ENCODE data around the gene TBC1D16. TPM values are rescaled to one million over a fixed set of nuclear protein-coding genes. Genes with fewer than 3 reads are reported as not detected.

The TBC1D16 gene
- total RNA-seq, 1 donor: 14.0 TPM

DNA sequence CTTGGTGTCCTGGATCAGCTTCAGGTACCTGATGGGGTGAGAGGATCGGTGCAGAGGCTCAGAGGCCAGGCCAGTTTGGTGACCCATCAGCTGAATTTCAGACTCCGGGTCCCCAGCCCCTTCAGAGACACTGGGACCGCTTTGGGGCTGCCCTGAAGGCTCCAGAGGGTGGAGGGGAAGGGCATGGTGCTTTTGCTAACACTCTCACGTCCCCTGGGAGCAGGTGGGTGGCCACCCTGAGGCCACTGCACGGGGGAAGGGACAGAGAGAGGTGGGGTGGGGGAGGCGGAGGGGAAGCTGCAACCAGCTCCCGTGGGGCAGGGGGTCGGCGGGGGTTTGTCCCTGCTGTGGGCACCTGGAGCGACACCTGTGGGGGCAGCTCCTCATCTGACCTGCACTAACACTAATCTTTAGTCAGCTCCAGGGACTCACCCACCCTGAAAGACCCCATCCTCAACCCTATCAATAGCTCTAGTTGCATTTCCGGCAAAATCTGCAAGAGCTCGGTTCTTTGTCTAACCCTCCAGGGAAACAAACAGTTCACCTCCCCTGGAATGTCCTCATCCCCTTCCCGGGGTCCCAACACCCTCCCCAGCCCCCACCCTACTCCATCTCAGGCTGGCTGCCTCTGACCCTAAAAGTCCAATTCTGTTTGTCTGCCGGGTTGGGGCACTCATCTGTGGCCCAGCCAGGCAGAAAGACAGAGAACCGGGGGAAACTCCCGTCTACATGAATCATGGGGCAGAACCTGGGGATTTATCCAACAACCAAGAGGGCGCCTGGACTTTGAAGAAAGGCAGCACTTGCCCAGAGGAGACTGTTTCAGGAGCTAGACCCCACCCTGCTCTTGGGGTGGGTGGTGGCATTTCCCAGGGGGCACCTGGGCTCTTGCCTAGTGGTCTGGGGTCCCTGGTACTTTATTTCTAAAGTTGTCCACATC is 104.5 kb downstream of the TBC1D16 start:
- DNase-seq (ENCODE audit: low read depth in 2 of 3, low spot score in 2 of 3): no peak

- no peak for DNase-seq (ENCODE audit: low read depth in 2 of 3, low spot score in 2 of 3)
Observed at GRCh38 chr17:79930062-79930876, 105.4 kb downstream of the TBC1D16 start.

- DNase-seq (ENCODE audit: low read depth in 2 of 3, low spot score in 2 of 3): no peak
Observed at GRCh38 chr17:79929257-79930061, 106.2 kb downstream of the TBC1D16 start.

DNA sequence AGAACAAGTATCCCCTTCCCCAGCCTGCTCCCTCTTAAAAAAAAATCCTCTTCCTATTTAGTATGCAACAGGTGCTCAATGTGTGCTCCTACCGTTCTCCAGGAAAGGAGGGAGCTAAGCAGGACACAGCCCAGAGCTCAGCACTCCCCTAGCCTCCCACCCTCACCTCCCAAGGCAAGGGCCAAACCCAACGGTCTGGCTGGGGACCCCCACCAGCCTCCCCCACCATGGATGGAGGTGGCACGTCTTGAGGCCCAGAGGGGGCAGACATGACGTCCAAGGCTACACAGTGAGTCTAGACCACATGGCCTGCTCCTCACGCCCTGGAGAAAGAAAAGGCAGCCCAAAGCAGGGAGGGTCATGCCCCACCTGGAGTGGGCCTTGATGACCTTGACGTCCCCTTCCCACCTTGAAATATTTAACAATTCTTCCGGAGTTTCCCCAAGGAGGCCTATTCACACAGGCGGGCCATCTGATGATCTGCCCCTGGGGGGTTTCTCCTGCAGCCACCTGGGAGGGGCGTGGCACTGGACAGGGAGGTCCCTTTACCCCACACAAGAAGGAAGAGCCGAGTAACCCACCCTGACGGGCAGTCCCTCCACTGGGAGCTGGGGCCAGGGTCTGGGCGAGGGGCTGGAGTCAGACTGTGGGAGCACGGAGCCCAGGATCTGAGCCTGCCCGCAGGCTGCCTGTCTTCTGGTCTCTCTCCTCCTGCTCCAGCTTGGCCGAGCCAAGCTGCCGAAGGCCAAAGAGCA is 107.0 kb downstream of the TBC1D16 start:
- DNase-seq (ENCODE audit: low read depth in 2 of 3, low spot score in 2 of 3): no peak

GRCh38 chr17:79927688-79928501 is 107.8 kb downstream of the TBC1D16 start:
- no peak for DNase-seq (ENCODE audit: low read depth in 2 of 3, low spot score in 2 of 3)

- no peak for DNase-seq (ENCODE audit: low read depth in 2 of 3, low spot score in 2 of 3)
Observed at GRCh38 chr17:79927136-79927661, 108.5 kb downstream of the TBC1D16 start.

DNA sequence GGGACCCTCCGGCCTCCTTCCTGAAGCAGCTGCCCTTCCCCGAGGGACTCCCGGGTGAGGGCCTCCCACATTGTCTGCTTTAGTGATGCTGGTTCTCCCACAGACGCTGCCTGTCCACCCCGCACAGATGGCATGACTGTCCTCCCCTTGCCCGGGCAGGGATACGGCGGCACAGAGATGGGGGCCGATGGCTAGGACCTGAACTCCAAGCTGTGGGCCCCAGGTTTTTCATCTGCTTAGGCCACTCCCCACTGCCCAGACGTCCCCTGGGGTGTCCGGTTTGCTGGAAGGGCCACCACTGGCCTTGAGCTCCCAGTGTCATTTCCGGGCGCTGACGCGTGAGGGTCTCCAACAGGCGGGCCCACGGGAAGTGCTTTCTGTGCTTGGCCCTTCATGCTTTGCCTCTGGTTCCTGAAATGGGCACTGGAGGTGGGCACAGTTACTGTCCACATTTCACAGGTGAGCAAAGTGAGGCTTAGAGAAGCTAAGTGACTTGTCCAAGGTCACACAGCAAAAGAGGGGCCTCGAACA is 109.0 kb downstream of the TBC1D16 start:
- DNase-seq (ENCODE audit: low read depth in 2 of 3, low spot score in 2 of 3): no peak

- no peak for DNase-seq (ENCODE audit: low read depth in 2 of 3, low spot score in 2 of 3)
Observed at GRCh38 chr17:79926142-79926604, 109.5 kb downstream of the TBC1D16 start.

DNA sequence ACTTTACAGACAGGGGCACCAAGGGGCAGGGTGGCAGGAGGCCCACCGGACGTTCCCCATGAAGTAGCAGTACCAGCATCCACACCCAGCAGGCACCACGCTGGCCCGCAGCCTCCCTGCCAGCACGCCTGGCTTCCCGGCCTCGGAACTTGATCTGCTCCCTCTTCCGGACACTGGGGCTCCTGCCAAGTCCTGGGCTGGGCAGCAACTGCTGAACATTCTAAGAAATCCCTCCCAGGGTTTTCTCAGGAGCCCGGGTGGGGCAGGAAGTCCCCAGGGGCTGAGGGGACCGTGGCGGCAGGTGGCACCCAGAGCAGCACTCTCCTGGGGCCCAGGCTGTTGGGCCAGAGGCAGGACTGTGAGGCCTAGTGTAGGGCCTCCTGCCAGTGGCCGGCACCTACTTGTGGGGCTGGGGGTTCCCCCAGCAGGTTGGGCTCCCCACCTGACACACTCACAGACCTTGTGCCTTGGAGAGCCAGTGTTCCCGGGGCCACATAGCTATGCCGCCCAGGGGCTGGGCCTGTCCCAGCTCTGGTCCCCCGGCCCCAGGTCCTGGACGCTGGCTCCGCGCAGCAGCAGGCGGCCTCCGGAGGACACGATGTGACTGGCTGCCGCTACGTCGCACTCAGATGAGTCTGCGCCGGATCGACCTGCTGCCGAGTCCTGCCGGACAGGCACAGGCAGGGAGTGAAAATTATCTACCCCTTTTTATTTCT is 110.3 kb downstream of the TBC1D16 start:
- no peak for DNase-seq (ENCODE audit: low read depth in 2 of 3, low spot score in 2 of 3)

DNA sequence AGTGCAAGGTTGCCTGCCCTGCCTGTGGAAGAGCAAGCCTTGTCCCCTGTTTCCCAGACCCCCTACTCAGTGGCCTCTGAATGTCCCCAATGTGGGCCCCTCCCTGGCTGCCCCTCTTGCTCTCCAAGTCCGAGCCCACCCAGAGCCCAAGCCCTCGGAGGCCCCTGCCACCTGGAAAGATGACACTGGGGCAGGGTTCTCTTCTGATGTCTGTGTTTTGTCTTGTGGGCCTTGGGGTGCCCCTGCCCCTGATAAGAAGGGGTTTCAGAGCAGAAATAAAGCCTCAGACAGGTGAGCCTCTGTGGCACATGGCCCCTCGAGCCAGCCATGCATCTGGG is 111.1 kb downstream of the TBC1D16 start:
- no peak for DNase-seq (ENCODE audit: low read depth in 2 of 3, low spot score in 2 of 3)

DNA sequence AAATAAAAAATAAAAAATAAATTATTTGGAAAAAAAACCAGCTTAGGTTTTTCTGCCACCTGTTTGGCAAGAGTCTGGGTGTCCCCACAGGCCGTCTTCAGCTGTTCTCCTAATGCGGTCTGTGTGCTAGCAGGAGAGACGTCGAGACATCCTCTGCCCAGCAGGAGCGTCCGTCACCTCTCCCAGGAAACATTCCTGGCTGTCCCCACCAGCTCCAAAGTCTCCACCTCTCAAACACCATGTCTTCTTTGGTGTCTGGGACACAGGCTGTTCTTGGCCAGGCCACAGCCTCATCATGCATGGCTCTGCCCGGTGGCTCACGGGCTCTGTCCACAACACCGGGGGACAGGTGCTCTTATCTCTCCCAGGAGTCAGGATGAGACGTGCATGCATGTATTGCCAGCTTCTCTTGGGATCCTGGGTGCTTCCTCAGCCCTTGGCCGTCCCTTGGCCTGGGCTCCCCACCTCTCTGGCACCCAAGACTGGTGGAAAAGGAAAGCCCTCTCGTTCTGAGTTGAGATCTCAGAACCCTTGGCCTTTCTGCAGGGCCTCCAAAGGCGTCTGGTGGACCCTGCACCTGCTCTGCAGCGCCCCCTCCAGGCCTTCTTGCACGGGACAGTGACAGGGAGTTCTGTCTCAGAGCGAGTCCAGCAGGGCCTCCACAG is 111.6 kb downstream of the TBC1D16 start:
- DNase-seq (ENCODE audit: low read depth in 2 of 3, low spot score in 2 of 3): peak in 1 of 3 donors; percentile 67

GRCh38 chr17:79922798-79923197 is 112.9 kb downstream of the TBC1D16 start:
- DNase-seq (ENCODE audit: low read depth in 2 of 3, low spot score in 2 of 3): no peak

GRCh38 chr17:79922116-79922601 is 113.5 kb downstream of the TBC1D16 start:
- no peak for DNase-seq (ENCODE audit: low read depth in 2 of 3, low spot score in 2 of 3)

DNA sequence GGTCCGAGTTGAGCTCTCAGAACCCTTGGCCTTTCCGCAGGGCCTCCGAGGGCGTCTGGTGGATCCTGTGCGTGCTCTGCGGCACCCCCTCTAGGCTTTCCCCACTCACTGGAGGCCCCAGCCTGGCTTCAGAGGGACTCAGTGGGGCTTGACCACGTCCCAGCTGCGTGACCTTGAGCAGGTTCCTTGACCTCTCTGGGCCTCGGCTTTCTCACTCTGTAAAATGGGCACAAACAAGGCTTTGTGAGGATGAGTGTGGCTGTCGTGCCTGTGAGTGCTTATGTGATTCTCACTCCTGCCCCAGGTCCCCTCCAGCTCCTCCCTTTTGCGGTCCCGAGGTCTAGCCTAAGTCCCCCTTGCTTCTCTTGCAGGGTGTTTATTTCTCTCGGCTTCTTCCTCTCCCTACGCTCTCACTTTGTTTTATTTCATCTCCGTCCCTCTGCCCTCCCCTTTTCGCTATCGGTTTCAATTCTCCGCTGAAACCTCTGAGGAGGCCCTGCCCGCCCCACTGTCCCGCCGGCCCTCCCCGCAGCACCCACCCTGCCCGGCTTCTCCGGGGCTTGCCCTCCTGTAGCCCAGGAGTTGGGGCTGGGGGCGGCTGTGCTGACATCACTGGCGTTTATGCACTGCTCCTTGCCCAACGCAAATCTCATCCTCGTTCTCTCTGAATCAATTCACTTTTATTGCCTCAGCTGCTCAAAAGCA is 114.1 kb downstream of the TBC1D16 start:
- DNase-seq (ENCODE audit: low read depth in 2 of 3, low spot score in 2 of 3): no peak

- no peak for DNase-seq (ENCODE audit: low read depth in 2 of 3, low spot score in 2 of 3)
Observed at GRCh38 chr17:79920751-79921410, 114.8 kb downstream of the TBC1D16 start.

Data from hematopoietic multipotent progenitor cell (in vitro differentiated cells).